ENCODE results near the gene ATPAF2.

DNA sequence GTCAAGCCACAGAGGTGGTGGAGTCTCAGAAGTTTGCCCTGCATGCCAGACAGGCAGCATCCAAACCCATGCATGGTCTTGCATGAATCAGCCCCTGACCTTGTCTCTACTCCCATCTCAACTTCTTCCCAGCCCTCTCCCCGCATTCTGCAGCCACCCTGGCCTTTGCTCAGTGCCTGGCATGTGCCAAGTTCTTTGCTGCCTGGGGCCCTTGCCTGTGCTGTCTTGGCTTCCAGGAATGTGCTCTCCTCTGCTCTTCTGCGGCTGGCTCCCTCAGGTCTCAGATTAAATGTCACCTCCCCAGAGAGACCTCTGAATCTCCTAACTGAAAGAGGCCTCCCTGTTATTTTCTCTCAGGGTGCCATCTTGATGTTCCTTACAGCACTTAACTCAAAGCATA lies 48.7 kb downstream of the ATPAF2 start:
- TF ChIP-seq POLR2A (IDR thresholded peaks at IDR 0.05): no peak
- TF ChIP-seq, protein P1, sequence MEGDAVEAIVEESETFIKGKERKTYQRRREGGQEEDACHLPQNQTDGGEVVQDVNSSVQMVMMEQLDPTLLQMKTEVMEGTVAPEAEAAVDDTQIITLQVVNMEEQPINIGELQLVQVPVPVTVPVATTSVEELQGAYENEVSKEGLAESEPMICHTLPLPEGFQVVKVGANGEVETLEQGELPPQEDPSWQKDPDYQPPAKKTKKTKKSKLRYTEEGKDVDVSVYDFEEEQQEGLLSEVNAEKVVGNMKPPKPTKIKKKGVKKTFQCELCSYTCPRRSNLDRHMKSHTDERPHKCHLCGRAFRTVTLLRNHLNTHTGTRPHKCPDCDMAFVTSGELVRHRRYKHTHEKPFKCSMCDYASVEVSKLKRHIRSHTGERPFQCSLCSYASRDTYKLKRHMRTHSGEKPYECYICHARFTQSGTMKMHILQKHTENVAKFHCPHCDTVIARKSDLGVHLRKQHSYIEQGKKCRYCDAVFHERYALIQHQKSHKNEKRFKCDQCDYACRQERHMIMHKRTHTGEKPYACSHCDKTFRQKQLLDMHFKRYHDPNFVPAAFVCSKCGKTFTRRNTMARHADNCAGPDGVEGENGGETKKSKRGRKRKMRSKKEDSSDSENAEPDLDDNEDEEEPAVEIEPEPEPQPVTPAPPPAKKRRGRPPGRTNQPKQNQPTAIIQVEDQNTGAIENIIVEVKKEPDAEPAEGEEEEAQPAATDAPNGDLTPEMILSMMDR (IDR thresholded peaks at IDR 0.05): no peak
